Measurements from ENCODE around the gene ZHX3. TPM values are rescaled to one million over a fixed set of nuclear protein-coding genes. Genes with fewer than 3 reads are reported as not detected.

Gene ZHX3
- total RNA-seq, 1 donor: 4.3 TPM

DNA sequence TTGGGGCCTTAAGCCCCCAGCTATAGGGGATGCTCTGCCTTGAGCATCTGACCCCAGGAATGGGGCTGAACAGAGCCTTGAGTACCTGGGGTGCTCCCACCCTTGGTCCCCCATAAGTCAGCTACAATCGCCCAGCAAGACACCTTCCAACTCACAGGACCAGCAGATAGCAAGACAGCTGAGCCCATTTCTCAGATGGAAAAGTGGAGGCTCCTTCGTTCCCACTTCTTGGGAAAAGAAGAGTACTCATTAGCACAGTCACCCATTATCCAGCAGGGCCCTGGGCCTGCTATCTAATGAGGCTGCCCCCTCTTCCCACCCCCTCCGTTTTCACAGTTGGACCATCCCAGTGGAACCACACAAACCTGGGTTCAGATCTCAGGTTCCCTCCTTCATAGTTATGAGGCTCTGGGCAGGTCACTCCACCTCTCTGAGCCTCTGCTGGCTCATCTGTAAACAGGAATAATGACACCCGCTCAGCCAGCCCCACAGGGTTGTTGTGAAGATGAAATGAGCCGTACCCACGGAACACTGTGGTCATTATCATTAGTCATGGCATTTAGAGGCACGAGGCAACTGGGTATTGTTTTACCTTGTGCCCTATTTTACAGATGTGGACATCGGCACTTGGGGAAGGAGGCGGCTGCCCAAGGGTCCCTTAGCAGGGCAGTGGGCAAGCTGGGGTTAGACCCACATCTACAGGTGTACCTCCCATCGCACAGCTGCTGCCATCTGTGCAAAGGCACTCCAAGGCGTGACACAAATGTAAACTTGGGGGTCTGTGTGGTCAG is 27.6 kb upstream of the ZHX3 start:
- Histone ChIP-seq H3K27me3 (ENCODE audit: insufficient read depth, low read length) (no peaks in the 10 kb centered on the region), H3K9me3 (ENCODE audit: low read depth, low read length) (no peaks in the 10 kb centered on the region), H3K4me1 (ENCODE audit: insufficient read depth, low read length) (peaks cover 8% of the 10 kb centered on the region), H3K4me3 (ENCODE audit: low read length) (no peak overlapping the region)

GRCh38 chr20:41344477-41344876 is 26.9 kb upstream of the ZHX3 start:
- Histone ChIP-seq H3K27me3 (ENCODE audit: insufficient read depth, low read length) (peaks cover 3% of the 10 kb centered on the region), H3K9me3 (ENCODE audit: low read depth, low read length) (no peaks in the 10 kb centered on the region), H3K4me1 (ENCODE audit: insufficient read depth, low read length) (peaks cover 14% of the 10 kb centered on the region), H3K4me3 (ENCODE audit: low read length) (no peak overlapping the region)

- Histone ChIP-seq H3K4me1 (ENCODE audit: insufficient read depth, low read length) (peaks cover 14% of the 10 kb centered on the region), H3K9me3 (ENCODE audit: low read depth, low read length) (no peaks in the 10 kb centered on the region), H3K4me3 (ENCODE audit: low read length) (no peak overlapping the region), H3K27me3 (ENCODE audit: insufficient read depth, low read length) (peaks cover 6% of the 10 kb centered on the region)
These were observed 25.2 kb upstream of the ZHX3 start for GRCh38 chr20:41342474-41343464.

DNA sequence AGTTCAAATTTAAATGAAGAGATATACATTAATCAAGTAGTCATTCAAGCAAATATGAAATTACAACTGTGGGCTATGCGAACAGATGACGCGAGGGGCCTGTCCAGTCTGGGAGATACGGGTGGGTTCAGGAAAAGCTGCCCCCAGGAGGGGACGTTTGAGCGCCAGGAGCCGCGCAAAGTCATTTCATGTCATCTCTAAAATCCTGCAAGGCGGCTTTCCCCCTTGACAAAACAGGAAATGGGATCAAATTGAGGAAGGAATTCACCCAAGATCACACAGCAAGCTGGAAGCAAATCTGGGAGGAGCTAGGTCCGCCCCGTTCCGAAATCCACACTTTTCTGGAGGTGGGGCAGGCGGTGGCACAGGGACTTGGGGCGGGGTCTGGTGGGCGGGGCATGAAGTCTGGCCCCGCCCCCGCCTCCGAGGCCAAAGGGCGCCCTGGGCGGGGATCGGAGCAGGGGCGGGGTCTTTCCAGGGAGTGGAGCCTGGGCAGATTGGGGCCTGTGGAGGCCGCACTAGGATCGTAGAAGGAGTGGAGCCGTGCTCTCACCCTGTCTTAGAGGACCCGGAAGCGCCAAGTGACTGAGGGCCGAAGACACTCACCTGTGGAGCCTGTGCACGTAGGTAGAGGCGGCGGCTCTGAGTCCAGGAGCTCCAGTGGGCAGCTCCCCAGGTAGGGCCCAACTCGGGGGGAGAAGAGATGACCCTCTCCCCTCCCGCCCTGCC is 23.0 kb upstream of the ZHX3 start, which contains the start of gene LPIN3:
LPIN3 (plus strand) TSS at position 495 of the 729 bp plus-strand sequence. CDS start 4,983 bp downstream, outside the sequence.
- Histone ChIP-seq H3K27me3 (ENCODE audit: insufficient read depth, low read length) (peaks cover 6% of the 10 kb centered on the region), H3K9me3 (ENCODE audit: low read depth, low read length) (no peaks in the 10 kb centered on the region), H3K4me3 (ENCODE audit: low read length) (peak within 1 kb of the TSS; percentile 6), H3K4me1 (ENCODE audit: insufficient read depth, low read length) (peaks cover 14% of the 10 kb centered on the region)

DNA sequence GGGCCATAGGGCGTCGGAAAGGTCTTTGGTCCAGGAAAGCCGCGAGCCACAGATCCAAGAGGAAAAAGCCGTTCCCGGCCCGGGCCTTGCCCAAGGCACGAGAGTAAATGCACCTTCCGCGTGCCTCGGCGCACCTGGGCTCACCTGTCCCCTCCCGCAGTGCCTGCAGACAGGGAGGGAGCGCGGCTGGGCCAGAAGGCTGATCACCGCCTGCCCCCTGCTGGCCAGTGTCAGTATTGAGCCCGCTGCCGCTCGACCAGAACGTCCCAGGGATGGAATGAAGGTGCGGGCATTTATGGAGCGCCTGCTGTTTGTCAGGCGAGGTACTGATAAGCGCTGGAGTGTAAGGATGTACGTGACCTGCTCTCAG is 22.4 kb upstream of the ZHX3 start:
- H3K4me1 ChIP-seq (ENCODE audit: insufficient read depth, low read length): peaks cover 14% of the 10 kb centered on the region
- H3K9me3 ChIP-seq (ENCODE audit: low read depth, low read length): no peaks in the 10 kb centered on the region
- H3K27me3 ChIP-seq (ENCODE audit: insufficient read depth, low read length): peaks cover 6% of the 10 kb centered on the region
- H3K4me3 ChIP-seq (ENCODE audit: low read length): peak overlapping the region; percentile 6

GRCh38 chr20:41336711-41337492 is 19.4 kb upstream of the ZHX3 start:
- Histone ChIP-seq H3K9me3 (ENCODE audit: low read depth, low read length) (no peaks in the 10 kb centered on the region), H3K27me3 (ENCODE audit: insufficient read depth, low read length) (peaks cover 8% of the 10 kb centered on the region), H3K4me3 (ENCODE audit: low read length) (no peak overlapping the region), H3K4me1 (ENCODE audit: insufficient read depth, low read length) (peaks cover 14% of the 10 kb centered on the region)

DNA sequence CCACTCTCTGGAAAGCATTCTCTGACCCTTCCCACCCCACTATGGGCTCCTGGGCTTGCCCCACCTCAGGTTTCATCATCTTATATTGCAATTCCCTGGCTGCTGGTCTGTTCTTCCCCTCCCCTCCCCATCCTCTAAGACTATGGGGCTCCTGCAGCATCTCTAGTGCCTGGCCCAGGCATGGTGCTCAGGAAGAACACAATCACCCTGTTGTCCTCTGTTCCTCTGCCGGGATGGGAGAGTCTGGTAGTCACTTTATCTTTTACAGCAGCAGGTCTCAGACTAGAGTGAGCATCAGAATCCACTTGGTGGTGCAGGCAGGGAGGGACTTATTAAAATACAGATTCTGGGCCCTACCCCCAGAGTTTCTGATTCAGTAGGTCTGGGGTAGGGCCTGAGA is 18.1 kb upstream of the ZHX3 start:
- H3K27me3 ChIP-seq (ENCODE audit: insufficient read depth, low read length): peaks cover 8% of the 10 kb centered on the region
- no peaks in the 10 kb centered on the region for H3K9me3 ChIP-seq (ENCODE audit: low read depth, low read length)
- no peak overlapping the region for H3K4me3 ChIP-seq (ENCODE audit: low read length)
- peaks cover 10% of the 10 kb centered on the region for H3K4me1 ChIP-seq (ENCODE audit: insufficient read depth, low read length)

GRCh38 chr20:41334443-41335421 is 17.2 kb upstream of the ZHX3 start:
- no peak overlapping the region for H3K4me3 ChIP-seq (ENCODE audit: low read length)
- H3K27me3 ChIP-seq (ENCODE audit: insufficient read depth, low read length): peaks cover 8% of the 10 kb centered on the region
- peaks cover 7% of the 10 kb centered on the region for H3K4me1 ChIP-seq (ENCODE audit: insufficient read depth, low read length)
- H3K9me3 ChIP-seq (ENCODE audit: low read depth, low read length): no peaks in the 10 kb centered on the region

GRCh38 chr20:41334036-41334435 is 16.5 kb upstream of the ZHX3 start:
- peaks cover 2% of the 10 kb centered on the region for H3K27me3 ChIP-seq (ENCODE audit: insufficient read depth, low read length)
- H3K9me3 ChIP-seq (ENCODE audit: low read depth, low read length): no peaks in the 10 kb centered on the region
- no peak overlapping the region for H3K4me3 ChIP-seq (ENCODE audit: low read length)
- H3K4me1 ChIP-seq (ENCODE audit: insufficient read depth, low read length): peaks cover 11% of the 10 kb centered on the region

- H3K4me1 ChIP-seq (ENCODE audit: insufficient read depth, low read length): peaks cover 11% of the 10 kb centered on the region
- no peak overlapping the region for H3K4me3 ChIP-seq (ENCODE audit: low read length)
- peaks cover 2% of the 10 kb centered on the region for H3K27me3 ChIP-seq (ENCODE audit: insufficient read depth, low read length)
- H3K9me3 ChIP-seq (ENCODE audit: low read depth, low read length): no peaks in the 10 kb centered on the region
These were observed 14.2 kb upstream of the ZHX3 start for GRCh38 chr20:41331731-41332130.

- Histone ChIP-seq H3K4me1 (ENCODE audit: insufficient read depth, low read length) (peaks cover 11% of the 10 kb centered on the region), H3K9me3 (ENCODE audit: low read depth, low read length) (no peaks in the 10 kb centered on the region), H3K27me3 (ENCODE audit: insufficient read depth, low read length) (peaks cover 2% of the 10 kb centered on the region), H3K4me3 (ENCODE audit: low read length) (no peak overlapping the region)
These were observed 13.4 kb upstream of the ZHX3 start for GRCh38 chr20:41330941-41331340.

- H3K4me3 ChIP-seq (ENCODE audit: low read length): no peak overlapping the region
- peaks cover 2% of the 10 kb centered on the region for H3K27me3 ChIP-seq (ENCODE audit: insufficient read depth, low read length)
- peaks cover 11% of the 10 kb centered on the region for H3K4me1 ChIP-seq (ENCODE audit: insufficient read depth, low read length)
- H3K9me3 ChIP-seq (ENCODE audit: low read depth, low read length): no peaks in the 10 kb centered on the region
These were observed 12.8 kb upstream of the ZHX3 start for GRCh38 chr20:41330343-41330720.
